GM19099 (cell line): ENCODE results near the gene IRAK2.

Source experiments
- POLR2A ChIP-seq: IDR thresholded peaks from 3 replicates; pipeline ENCODE4 v1.6.1; 2011; ENCODE audit warnings: low read depth; ENCODE audit not compliant: insufficient read length; ENCODE audit errors: extremely low read depth

Gene IRAK2

DNA sequence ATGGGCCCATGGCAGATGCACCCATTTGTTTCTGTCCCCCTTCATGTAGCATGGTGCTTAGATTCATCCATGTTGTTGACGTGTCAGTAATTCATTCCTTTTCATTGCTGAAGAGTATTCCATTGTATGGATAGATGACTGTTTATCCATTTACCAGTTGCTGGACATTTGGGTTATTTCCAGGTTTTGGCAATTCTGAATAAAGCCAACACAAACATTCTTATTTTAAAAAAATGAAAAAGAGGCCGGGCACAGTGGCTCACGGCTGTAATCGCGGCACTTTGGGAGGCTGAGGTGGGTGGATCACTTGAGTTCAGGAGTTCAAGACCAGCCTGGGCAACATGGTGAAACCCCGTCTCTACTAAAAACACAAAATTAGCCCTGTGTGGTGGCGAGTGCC is 64.9 kb downstream of the IRAK2 start:
- TF ChIP-seq POLR2A = no peak

DNA sequence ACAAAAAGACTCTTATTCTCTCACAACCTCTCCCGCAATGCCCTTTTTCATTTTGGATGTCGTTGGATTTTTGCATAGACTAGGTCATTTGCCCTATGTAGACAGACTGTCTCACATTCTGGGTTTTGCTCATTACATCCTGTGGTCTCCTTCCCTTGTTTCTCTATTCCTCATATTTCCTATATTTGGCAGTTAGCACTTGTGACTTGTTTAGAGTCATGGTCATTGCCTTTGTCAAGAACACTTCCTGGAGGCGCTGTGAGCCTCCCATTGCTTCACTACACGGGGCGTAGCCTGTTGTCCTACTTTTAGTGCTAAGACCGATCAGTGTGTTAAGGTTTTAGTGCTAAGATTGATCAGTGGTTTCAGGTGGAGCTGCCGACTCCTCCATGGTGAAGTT is 67.4 kb downstream of the IRAK2 start:
- no peak for TF ChIP-seq POLR2A

DNA sequence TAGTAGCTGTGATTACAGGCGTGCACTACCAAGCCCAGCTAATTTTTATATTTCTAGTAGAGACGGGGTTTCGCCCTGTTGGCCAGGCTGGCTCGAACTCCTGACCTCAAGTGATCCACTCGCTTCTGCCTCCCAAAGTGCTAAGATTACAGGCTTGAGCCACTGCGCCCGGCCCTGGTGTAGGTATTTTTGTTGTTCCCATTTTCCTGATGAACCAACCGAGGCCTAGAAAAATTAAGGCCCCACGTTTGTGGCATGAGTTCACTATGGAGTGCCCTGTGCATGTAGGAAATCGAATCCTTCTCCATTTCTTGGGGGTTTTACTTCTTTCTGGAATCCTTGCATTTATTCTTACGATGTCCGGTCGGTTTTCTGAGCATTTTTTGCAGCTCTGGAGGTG is 69.3 kb downstream of the IRAK2 start:
- TF ChIP-seq POLR2A = no peak

DNA sequence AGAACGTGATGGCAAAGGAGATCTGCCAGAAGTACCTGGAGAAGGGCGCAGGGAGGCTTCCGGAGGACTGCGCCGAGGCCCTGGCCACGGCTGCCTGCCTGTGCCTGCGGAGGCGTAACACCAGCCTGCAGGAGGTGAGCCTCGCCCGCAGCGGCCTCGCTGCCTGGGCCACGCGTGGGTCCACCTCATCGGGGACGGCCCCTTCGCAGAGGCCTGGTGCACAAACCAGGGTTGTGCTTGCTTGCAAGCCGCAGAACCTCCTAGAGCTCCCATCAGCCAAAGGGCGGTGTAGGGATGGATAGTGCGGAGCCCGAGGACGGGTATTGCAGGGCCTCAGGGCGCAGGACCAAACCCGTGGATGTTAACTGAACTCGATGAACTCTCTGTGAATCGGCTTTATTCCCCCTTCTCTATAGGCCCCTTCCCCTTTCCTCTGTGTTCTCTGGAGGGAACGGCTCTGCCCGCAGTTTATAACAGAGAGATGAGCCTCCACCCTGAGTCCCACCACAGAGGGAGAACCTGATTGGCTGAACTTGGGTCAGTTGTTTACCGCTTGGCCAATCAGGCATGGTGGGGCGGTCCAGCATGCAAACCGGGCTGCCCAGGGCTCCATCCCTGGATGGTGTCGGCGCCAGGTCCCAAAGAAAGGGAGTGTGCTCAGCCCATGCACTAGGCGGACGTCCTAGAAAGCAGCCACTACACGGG is 70.0 kb downstream of the IRAK2 start:
- TF ChIP-seq POLR2A = no peak

DNA sequence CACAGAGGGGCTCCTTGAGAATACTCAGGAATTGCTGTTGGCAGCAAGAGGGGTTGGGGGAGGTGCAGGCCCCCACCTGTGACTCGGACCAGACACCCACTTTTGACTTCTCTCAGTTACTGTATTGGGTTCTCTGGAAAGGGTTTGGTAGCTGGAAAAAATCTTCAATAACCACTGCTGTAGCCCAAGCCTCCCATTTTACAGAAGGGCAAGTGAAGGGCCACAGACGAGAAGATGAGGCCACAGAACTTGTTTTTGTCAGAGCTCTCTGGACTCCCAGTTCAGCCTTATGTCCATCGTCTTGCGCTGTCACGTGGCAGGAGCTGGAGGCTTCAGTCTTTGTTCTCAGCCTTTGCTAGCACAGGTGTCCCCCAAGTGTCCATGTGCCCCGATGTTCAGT is 70.8 kb downstream of the IRAK2 start:
- TF ChIP-seq POLR2A = no peak

DNA sequence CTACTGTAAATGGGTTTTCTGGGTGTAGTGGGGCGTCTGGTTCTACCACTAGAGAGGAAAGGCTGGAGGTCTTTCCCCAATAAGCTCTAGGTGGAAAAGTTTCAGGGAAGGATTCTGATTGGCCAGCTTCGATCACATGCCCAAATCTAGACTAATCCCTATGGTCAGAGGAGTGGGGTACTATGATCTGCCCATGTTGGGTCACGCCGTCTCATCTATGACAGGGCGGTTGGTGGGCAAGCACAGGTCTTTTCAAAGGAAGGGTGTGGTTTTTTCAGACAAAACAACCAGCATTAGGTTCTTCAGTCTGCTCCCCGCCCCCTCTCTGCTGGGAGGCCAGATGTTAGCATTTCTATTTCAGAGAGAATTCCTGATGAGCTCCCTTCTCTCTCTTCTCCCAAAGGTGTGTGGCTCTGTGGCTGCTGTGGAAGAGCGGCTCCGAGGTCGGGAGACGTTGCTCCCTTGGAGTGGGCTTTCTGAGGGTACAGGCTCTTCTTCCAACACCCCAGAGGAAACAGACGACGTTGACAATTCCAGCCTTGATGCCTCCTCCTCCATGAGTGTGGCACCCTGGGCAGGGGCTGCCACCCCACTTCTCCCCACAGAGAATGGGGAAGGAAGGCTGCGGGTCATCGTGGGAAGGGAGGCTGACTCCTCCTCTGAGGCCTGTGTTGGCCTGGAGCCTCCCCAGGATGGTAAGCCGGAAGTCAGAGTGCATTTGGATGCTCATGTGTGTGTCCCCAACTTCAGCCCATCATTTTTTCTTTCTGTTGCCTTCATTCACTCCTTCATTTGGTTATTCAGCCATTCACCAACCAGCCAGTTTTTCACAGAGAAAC is 73.8 kb downstream of the IRAK2 start:
- no peak for TF ChIP-seq POLR2A

DNA sequence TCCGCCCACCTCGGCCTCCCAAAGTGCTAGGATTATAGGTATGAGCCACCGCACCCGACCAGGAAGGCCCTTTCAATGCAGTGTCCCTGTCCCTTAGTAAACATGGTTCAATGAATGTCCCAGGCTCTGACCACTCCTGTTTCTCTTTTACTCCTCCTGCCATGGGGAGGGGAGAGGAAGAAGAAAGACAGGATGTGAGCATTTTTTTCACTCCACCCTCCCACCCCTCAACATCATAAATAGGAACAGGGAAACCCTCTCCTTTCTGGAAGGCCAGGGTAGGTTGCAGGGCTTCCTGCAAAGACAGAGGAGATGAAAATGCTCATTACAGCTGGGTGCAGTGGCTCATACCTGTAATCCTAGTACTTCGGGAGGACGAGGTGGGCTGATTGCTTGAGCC is 76.1 kb downstream of the IRAK2 start:
- TF ChIP-seq POLR2A = no peak

DNA sequence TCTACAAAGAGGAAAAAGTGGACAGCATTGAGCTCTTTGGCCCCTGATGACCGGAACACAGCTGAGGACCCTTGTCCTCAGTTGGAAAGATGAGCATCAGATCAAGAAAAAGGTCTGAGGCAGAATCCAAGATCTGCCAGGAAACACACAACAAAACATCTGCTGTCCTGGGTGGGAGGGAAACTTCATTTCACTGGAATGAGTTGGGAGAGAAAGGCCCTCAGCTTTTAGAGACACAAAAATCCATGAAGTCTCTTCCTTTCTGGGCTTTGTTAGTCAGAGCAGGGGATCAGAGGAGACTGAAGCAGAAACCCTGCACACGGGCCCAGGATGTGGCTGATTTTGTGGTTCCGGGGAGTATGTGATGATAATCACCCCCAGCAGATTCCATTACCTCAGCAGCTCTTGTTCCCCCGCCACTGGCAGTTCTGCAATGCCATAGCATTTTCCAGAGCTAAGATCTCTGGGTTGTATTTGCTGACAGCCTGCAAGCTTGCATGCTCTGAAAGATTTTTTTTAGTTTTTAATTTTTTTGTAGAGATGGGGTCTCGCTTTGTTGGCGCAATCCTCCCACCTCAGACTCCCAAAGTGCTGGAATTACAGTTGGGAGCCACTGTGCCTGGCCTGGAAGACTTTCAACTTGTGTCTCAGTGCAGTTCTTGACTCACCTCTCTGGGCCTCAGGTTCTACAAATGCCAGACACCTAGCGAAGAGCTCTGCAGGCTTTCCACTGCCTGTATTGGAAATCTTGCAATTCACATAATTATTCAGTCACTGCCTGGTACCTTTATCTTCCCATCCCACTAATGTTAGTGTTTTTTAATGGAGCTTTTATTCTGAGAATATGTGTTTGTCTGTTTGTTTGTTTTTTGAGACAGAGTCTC is 77.7 kb downstream of the IRAK2 start:
- TF ChIP-seq POLR2A = no peak

DNA sequence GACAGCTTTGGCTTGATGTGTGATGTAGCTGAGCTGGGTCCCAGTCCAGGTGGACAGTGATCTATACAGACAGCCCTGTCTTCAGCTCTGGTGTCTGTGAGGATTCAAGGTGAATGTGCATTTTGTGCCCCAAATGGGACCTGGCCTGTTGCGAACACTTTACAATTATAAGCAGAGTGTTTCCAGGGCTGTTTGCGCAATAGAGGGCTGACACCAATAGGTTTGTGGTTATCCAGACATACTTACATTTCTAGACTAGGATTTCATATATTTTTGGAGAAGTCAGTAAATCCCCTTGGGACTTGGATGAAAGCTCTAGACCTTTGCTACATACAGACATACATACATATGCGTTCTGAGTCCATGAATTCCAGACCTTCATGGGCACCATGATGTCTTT is 79.3 kb downstream of the IRAK2 start:
- no peak for TF ChIP-seq POLR2A

DNA sequence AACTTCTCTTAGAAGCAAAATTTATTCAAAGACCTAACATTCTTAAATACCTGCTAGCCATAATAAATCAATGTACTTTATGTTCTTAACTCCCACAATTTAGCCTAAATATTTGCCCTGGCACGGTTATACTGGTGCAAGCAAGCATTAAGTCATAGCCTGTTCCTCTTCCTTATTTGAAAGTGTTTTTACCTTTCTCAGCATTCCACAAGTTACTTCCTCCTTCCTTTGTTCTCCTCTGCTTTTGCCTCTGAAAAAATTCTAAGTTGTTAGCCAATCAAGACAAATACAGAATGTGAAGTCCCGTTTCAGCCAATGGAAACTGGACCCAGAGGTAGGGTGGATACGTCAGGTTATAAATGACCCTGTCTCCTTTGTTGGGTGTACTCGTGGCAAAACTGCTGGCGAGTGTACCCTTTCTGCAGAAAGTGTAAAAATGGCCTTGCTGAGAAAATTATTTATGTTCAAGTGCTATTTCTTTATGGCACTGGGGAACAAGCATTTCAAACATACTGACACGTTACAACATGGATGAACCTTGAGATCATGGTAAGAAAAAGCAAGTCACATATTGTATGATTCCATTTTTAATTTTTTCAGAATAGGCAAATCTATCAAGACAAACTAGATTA is 80.5 kb downstream of the IRAK2 start:
- TF ChIP-seq POLR2A = no peak

DNA sequence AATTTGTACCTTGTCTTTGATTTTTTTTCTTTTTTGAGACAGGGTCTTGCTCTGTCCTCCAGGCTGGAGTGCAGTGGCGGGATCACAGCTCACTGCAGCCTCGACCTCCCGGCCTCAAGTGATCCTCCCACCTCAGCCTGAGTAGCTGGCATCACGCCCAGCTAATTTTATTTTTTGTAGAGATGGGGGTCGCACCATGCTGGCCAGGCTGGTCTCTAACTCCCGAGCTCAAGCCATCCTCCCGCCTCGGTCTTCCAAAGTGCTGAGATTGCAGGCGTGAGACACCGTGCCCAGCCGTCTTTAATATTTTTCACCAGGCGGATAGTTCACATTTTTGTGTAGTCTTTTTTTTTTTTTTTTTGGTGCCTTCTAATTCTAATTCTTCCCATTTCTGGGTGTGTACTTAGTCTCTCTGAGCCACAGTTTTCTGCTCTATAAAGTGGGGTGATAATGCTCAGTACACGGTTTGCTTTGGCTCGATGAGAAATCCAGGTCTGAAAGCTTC is 83.0 kb downstream of the IRAK2 start:
- TF ChIP-seq POLR2A = no peak

DNA sequence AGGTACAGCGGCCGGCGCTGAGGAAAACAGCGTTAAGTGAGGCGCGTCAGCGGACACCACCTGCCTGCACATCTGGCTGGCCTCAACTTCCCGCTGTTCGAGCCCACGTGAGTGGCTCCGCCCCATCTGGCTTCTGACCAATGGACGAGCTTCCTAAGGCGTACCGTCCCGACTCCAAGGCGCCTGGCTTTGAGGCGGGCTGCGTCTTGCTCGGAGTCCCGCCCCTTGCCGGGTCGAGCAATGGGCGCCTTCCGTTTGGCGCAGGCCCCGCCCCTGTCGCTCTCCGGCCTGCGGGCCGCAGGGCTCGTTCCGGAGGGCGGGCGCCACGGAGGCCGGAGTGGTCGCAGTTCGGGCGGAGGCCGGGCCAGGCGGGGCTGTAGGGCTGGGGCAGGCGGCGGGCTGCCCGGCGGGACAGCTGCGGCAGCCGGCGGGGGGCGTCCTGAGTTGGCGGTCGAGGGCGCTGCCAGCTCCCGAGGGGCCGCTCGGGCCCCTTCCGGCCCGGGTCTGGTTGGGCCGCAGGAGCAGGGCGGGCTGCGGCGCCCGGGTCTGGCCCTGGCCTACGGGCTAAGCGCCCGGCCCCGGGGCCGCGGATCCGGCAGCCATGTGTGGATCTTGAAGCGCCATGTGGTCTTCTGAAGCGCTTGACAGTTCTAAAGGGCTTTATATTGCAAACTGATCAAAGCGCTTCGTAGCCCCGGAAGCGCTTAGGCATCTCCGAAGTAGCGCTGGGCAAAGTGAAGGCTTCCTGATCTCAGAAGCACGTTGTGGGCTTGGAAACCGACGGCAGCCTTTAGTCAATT is 83.7 kb downstream of the IRAK2 start, which contains the start of gene TATDN2:
Gene TATDN2, plus strand, starts transcription at position 276 of the 800 bp plus-strand sequence. CDS start 742 bp downstream, outside the sequence.
- peak; percentile 94 for TF ChIP-seq POLR2A

DNA sequence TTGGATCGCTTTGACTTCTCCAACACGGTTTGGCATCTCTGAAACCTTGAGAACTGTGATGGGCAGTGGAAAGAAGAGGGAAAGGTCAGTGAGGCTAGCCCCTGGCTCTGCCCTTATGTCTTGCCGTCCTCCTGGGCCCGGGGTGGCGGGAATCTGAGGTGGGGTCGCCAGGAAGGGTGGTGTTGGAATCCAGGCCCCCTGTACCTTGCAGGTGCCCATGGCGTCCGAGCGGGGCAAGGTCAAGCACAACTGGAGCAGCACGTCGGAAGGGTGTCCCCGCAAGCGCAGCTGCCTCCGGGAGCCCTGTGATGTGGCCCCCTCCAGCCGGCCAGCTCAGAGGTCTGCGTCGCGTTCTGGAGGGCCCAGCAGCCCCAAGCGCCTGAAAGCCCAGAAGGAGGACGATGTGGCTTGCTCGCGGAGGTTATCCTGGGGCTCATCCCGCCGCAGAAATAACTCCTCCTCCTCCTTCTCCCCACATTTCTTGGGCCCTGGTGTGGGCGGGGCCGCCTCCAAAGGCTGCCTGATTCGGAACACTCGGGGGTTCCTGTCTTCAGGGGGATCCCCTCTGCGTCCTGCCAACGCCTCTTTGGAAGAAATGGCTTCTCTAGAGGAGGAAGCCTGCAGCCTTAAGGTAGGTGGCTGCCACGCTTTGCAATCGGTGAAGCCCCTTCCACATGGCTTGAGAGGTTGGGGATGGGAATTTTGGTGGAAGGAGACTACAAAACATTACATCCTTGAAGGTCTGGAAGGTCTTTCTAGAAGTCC is 84.4 kb downstream of the IRAK2 start:
- TF ChIP-seq POLR2A = no peak
